Subcutaneous adipose tissue (tissue), 4 donors: ENCODE data around the gene MSMP. TPM values are rescaled to one million over a fixed set of nuclear protein-coding genes. Genes with fewer than 3 reads are reported as not detected.

Source experiments
- total RNA-seq, 4 donors: library from RNA; depleted of rRNA; stranded (reverse); fragments of >200 nt; gene quantifications; one replicate each; pipeline ENCODE4 v1.1.0, GENCODE V29; 2016
- TF ChIP-seq, protein P1 (sequence below): fragments of 450-650 bp; IDR thresholded peaks from one replicate; pipeline ENCODE4 v1.5.1; 2016; ENCODE audit warnings: low read depth, mild to moderate bottlenecking, control low read depth, antibody characterized with exemption, moderate library complexity

MSMP gene, protein sequence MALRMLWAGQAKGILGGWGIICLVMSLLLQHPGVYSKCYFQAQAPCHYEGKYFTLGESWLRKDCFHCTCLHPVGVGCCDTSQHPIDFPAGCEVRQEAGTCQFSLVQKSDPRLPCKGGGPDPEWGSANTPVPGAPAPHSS
- not detected for total RNA-seq

GRCh38 chr9:35754264-35754663 lies at the start of gene MSMP:
TSS of gene MSMP (minus strand) at chr9:35754276. CDS start at chr9:35754129, 147 bp downstream.
- TF ChIP-seq, protein P1, sequence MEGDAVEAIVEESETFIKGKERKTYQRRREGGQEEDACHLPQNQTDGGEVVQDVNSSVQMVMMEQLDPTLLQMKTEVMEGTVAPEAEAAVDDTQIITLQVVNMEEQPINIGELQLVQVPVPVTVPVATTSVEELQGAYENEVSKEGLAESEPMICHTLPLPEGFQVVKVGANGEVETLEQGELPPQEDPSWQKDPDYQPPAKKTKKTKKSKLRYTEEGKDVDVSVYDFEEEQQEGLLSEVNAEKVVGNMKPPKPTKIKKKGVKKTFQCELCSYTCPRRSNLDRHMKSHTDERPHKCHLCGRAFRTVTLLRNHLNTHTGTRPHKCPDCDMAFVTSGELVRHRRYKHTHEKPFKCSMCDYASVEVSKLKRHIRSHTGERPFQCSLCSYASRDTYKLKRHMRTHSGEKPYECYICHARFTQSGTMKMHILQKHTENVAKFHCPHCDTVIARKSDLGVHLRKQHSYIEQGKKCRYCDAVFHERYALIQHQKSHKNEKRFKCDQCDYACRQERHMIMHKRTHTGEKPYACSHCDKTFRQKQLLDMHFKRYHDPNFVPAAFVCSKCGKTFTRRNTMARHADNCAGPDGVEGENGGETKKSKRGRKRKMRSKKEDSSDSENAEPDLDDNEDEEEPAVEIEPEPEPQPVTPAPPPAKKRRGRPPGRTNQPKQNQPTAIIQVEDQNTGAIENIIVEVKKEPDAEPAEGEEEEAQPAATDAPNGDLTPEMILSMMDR: no peak

GRCh38 chr9:35801328-35802128 lies 47.5 kb upstream of the MSMP start:
- TF ChIP-seq, protein P1: no peak

- TF ChIP-seq, protein P1: no peak
These were observed 46.5 kb upstream of the MSMP start for GRCh38 chr9:35800530-35800929.

DNA sequence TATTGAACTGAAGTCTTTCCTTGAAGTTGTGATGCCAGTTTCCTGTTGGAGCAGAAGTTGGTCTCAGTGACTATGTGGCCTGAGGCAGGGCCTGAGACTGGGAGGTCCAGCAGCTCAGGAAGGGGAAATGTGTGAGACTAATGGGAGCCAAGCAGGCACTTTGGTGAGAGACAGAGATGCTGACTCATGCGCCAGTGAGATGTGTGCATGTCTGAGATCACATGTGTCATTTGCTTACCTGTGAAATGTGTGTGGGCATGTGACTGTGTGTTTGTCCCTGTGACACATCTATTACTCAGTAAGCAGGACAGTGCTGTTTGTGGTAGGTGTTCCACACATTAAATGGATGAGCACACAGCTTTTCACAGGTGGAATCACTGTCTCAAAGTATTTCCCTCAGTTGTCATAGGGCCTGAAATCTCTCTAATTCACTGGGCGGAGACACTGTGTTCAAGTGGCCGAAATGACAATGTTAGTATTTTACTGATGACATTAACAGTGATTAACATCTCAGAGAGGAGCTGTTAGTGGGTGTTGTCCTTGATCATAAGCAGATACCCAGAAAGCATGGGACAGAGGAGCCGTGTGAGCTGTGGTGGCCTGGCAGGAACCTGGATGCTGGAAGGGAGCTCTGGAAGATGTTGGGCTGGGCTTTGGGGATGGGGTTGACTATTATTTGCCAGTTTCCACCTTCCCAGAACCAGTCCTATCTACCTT lies 44.7 kb upstream of the MSMP start:
- TF ChIP-seq, protein P1: no peak

DNA sequence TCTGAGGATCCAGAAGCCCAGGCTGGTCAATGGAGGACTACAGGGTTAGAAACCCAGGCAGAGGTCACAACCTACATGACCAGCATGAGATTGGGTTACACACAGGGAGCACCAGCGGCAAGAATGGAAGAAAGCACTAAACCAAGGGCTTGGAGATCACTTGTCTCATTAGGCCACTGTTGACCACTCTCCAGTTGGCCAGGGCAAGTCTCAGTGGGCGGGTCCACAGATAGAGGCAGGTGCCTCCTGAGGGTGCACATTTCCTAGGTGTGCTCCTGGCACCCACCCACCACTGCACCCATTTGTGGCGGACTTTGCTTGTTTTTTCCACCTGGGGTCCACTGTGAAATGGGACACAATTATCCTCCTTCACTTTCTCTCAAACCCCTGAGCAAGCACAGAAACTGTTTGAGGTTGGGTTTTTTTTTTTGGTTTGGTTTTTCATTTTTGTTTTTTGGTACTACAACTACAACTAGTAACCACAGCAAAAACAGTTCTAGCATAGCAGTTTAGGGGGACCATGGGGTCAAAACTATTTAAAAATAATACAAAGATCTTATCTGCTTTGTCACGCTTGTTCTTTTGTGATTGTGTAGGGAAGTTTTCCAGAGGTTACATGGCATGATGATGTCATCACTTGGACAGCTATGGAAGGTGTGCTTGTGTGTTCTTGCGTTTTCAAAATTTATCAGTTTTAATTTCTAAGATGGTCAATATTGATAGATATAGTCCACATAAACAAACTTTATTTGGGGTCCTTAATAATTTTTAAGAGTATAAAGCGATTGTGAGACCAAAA lies 43.4 kb upstream of the MSMP start:
- TF ChIP-seq, protein P1: no peak

- TF ChIP-seq, protein P1: no peak
These were observed 41.6 kb upstream of the MSMP start for GRCh38 chr9:35795695-35796094.

DNA sequence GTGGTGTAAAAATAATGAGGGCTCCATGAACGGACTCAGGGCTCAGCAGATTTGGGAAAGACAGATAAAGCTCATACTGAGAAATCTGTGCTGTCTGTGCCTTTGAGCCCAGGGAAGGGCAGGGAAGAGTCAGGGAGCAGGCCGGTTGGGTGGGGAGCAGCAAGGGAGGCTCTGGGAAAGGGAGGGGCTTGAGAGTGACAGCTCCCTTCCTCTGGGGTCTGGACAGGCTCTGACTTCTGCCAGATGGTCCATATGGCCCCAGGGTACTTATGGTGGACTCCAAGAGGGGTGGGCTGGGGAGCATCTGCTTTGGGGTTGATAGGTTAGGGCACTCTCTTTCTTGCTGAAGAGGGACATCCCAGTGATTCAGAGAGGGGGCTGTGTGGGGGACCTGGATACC lies 39.4 kb upstream of the MSMP start:
- TF ChIP-seq, protein P1: no peak
